ENCODE results near the gene SLC1A1. TPM values are rescaled to one million over a fixed set of nuclear protein-coding genes. Genes with fewer than 3 reads are reported as not detected.

Gene SLC1A1
- total RNA-seq, 1 experiment from 2014 or later: 71.6 TPM

DNA sequence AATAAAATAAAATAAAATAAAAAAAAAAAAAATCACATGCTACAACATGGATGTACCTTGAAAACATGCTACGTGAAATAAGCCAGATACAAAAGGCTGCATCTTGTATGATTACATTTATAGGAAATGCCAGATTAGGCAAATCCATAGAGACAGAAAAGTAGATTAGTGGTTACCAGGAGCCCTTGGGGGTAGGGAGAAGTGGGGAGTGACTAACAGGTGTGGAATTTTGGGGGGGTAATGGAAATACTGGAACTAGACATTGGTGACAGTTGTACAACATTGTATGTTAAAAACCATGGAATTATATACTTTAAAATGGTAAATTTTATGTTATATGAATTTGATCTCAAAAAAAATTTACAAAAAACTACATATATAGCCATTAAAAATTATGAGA is 47.3 kb downstream of the SLC1A1 start:
- CTCF ChIA-PET: no interaction called here
- H3K36me3 Mint-ChIP-seq (ENCODE audit: insufficient read depth, unreplicated experiment): peaks cover 5% of the 10 kb centered on the region
- intact Hi-C loops (cut with micrococcal nuclease; ENCODE audit: unreplicated experiment): no loop called here
- no peaks in the 10 kb centered on the region for H3K27me3 Mint-ChIP-seq (ENCODE audit: unreplicated experiment)
- H3K27ac Mint-ChIP-seq (ENCODE audit: unreplicated experiment): peak overlapping the region; percentile 65
- no TSS peak for BruUV-seq (replicated peaks)
- H3K9me3 Mint-ChIP-seq (ENCODE audit: low read depth, unreplicated experiment): peaks cover 5% of the 10 kb centered on the region
- TF ChIP-seq, protein P1, sequence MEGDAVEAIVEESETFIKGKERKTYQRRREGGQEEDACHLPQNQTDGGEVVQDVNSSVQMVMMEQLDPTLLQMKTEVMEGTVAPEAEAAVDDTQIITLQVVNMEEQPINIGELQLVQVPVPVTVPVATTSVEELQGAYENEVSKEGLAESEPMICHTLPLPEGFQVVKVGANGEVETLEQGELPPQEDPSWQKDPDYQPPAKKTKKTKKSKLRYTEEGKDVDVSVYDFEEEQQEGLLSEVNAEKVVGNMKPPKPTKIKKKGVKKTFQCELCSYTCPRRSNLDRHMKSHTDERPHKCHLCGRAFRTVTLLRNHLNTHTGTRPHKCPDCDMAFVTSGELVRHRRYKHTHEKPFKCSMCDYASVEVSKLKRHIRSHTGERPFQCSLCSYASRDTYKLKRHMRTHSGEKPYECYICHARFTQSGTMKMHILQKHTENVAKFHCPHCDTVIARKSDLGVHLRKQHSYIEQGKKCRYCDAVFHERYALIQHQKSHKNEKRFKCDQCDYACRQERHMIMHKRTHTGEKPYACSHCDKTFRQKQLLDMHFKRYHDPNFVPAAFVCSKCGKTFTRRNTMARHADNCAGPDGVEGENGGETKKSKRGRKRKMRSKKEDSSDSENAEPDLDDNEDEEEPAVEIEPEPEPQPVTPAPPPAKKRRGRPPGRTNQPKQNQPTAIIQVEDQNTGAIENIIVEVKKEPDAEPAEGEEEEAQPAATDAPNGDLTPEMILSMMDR (IDR thresholded peaks at IDR 0.05; ENCODE audit: unreplicated experiment): no peak
- peaks cover 26% of the 10 kb centered on the region for H3K4me1 Mint-ChIP-seq (ENCODE audit: low read depth, unreplicated experiment)
- H3K4me3 Mint-ChIP-seq (ENCODE audit: low read depth, unreplicated experiment): no peak overlapping the region
- DNase-seq: no peak

DNA sequence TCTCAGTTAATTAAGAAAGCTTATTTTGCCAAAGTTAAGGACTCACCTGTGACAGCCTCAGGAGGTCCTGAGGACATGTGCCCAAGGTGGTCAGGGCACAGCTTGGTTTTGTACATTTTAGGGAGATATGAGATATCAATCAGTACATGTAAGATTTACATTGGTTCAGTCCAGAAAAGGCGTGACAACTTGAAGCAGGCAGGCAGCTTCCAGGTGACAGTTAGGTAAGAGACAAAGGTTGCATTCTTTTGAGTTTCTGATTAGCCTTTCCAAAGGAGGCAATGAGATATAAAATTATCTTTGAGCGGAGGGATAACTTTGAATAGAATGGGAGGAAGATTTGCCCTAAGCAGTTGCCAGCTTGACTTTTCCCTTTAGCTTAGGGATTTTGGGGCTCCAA is 47.8 kb downstream of the SLC1A1 start:
- peak overlapping the region; percentile 65 for H3K27ac Mint-ChIP-seq (ENCODE audit: unreplicated experiment)
- H3K4me1 Mint-ChIP-seq (ENCODE audit: low read depth, unreplicated experiment): peaks cover 31% of the 10 kb centered on the region
- H3K9me3 Mint-ChIP-seq (ENCODE audit: low read depth, unreplicated experiment): peaks cover 5% of the 10 kb centered on the region
- H3K27me3 Mint-ChIP-seq (ENCODE audit: unreplicated experiment): no peaks in the 10 kb centered on the region
- intact Hi-C loops (cut with micrococcal nuclease; ENCODE audit: unreplicated experiment): no loop called here
- H3K4me3 Mint-ChIP-seq (ENCODE audit: low read depth, unreplicated experiment): no peak overlapping the region
- TF ChIP-seq, protein P1 (IDR thresholded peaks at IDR 0.05; ENCODE audit: unreplicated experiment): no peak
- peaks cover 5% of the 10 kb centered on the region for H3K36me3 Mint-ChIP-seq (ENCODE audit: insufficient read depth, unreplicated experiment)
- CTCF ChIA-PET: no interaction called here
- BruUV-seq (replicated peaks): no TSS peak
- no peak for DNase-seq

DNA sequence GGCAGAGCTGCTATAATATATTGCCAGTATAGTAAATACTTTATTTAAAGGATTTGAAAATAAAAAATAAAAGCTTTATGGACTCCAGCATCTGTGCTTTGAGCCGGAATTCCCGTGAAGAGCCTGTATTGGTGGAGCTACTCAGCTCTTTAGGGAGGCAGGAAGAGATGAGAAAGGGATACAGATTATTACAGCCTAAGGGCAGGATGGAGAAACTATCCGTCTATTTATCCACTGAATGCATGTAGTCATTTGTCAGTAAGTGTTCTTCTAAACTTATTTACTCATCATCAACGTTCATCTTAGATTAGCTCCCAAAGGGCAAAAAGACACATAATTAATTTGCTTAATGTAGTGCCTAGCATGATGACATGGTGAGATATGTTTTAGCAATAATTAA is 48.4 kb downstream of the SLC1A1 start:
- TF ChIP-seq, protein P1 (IDR thresholded peaks at IDR 0.05; ENCODE audit: unreplicated experiment): no peak
- Mint-ChIP-seq H3K36me3 (ENCODE audit: insufficient read depth, unreplicated experiment) (peaks cover 5% of the 10 kb centered on the region), H3K27ac (ENCODE audit: unreplicated experiment) (no peak overlapping the region), H3K9me3 (ENCODE audit: low read depth, unreplicated experiment) (peaks cover 4% of the 10 kb centered on the region), H3K27me3 (ENCODE audit: unreplicated experiment) (no peaks in the 10 kb centered on the region), H3K4me1 (ENCODE audit: low read depth, unreplicated experiment) (peaks cover 32% of the 10 kb centered on the region), H3K4me3 (ENCODE audit: low read depth, unreplicated experiment) (no peak overlapping the region)
- intact Hi-C loops (cut with micrococcal nuclease; ENCODE audit: unreplicated experiment): no loop called here
- BruUV-seq (replicated peaks): no TSS peak
- CTCF ChIA-PET: no interaction called here
- no peak for DNase-seq

DNA sequence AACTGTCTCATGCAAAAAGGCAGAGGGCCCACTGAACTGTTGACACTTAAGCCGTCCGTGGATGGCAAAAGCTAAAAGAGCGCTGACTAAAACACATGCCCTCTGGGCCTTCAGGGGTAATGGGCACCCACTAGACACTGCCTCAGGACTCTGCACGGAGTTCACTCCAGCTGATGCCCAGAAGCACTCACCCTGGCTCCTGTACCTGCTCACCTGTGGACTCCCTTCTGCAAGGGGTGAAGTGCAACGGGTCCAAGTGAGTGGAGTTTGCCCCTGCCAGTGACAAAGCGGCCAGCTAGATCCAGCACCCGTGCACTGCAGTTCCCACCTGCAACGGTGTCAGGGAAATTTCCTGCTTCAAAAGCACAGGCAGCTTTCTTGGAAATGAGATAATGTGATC is 50.2 kb downstream of the SLC1A1 start:
- peaks cover 15% of the 10 kb centered on the region for H3K36me3 Mint-ChIP-seq (ENCODE audit: insufficient read depth, unreplicated experiment)
- no TSS peak for BruUV-seq (replicated peaks)
- CTCF ChIA-PET: no interaction called here
- H3K27me3 Mint-ChIP-seq (ENCODE audit: unreplicated experiment): no peaks in the 10 kb centered on the region
- no peaks in the 10 kb centered on the region for H3K9me3 Mint-ChIP-seq (ENCODE audit: low read depth, unreplicated experiment)
- no peak for DNase-seq
- intact Hi-C loops (cut with micrococcal nuclease; ENCODE audit: unreplicated experiment): loop anchor here (10.0 kb wide), 2 partner anchors 46 to 156 kb away; partner anchors contain the start of gene SLC1A1
- TF ChIP-seq, protein P1 (IDR thresholded peaks at IDR 0.05; ENCODE audit: unreplicated experiment): no peak
- no peak overlapping the region for H3K4me3 Mint-ChIP-seq (ENCODE audit: low read depth, unreplicated experiment)
- H3K27ac Mint-ChIP-seq (ENCODE audit: unreplicated experiment): peak overlapping the region; percentile 23
- peaks cover 32% of the 10 kb centered on the region for H3K4me1 Mint-ChIP-seq (ENCODE audit: low read depth, unreplicated experiment)
